B cell (primary cell): ENCODE measurements around the gene WNT9A. TPM values are rescaled to one million over a fixed set of nuclear protein-coding genes. Genes with fewer than 3 reads are reported as not detected.
"Not testable (repeated sequence)": the region's sequence is repeated elsewhere in the genome, so short reads cannot be mapped to it uniquely, and the experiment has no call there.

Source experiments
- ATAC-seq: fragments of 200-7000 bp; cut with Tn5 transposase; one replicate; pipeline ENCODE4 v1.10.0; 2021; ENCODE audit warnings: low read depth, mild to moderate bottlenecking, moderate number of reproducible peaks, moderate library complexity
- CTCF ChIA-PET: fragments of 350-600 bp; sonication (Branson Sonifier 250); formaldehyde crosslinking; loops from one replicate; lab custom pipeline; 2021; ENCODE audit warnings: antibody characterized with exemption, inconsistent platforms; lab: Charles Lee
- POLR2A ChIA-PET: fragments of 350-600 bp; sonication (Branson Sonifier 250); formaldehyde crosslinking; loops from one replicate; lab custom pipeline; 2021; ENCODE audit warnings: antibody characterized with exemption; lab: Charles Lee
- DNase-seq: peaks from one replicate; pipeline ENCODE4 v3.0.0; 2013
- H2AFZ ChIP-seq: 2 replicates; pipeline ENCODE4 v1.6.1; 2012; ENCODE audit warnings: mild to moderate bottlenecking, low read depth, low read length; ENCODE audit not compliant: insufficient read depth, poor library complexity, severe bottlenecking
- H3K27ac ChIP-seq, 2 donors: 1 replicate in 1 of 2; 2 replicates in 1 of 2; pipeline ENCODE4 v1.5.1; 2012 to 2013; ENCODE audit warnings: low read length in 2 of 2, mild to moderate bottlenecking in 2 of 2, moderate library complexity in 1 of 2
- H3K27me3 ChIP-seq, 4 experiments: fragments of 200-600 bp in 1 of 4; sonication (generic) in 1 of 4; replicated peaks in 1 of 4; 1 replicate in 2 of 4; 2 replicates in 2 of 4; pipeline versions ENCODE4 v1.6.1 to v1.7.0; 2013 to 2016; ENCODE audit warnings: low read length in 3 of 4, mild to moderate bottlenecking in 2 of 4, mixed read lengths in 1 of 4, moderate library complexity in 1 of 4; ENCODE audit not compliant: insufficient read depth in 4 of 4, control insufficient read depth in 3 of 4; ENCODE audit errors: control extremely low read depth in 1 of 4
- H3K36me3 ChIP-seq, 2 experiments: replicated peaks in 1 of 2; 1 replicate in 1 of 2; 2 replicates in 1 of 2; pipeline versions ENCODE4 v1.6.1 to v1.7.1; 2013; ENCODE audit warnings: low read length in 1 of 2; ENCODE audit not compliant: insufficient read depth in 2 of 2, control insufficient read depth in 1 of 2; ENCODE audit errors: control extremely low read depth in 1 of 2, extremely low read depth in 1 of 2
- H3K4me1 ChIP-seq, 2 donors: fragments of 200-600 bp in 1 of 2; sonication (generic) in 1 of 2; 1 replicate in 1 of 2; 2 replicates in 1 of 2; pipeline versions ENCODE4 v1.5.1 to v1.6.1; 2013 to 2017; ENCODE audit warnings: low read length in 2 of 2; ENCODE audit not compliant: control insufficient read depth in 2 of 2, insufficient read depth in 2 of 2
- H3K4me2 ChIP-seq: replicated peaks from 2 replicates; pipeline ENCODE3; 2012; ENCODE audit warnings: mild to moderate bottlenecking, low read depth, low read length; ENCODE audit not compliant: poor library complexity, severe bottlenecking
- H3K4me3 ChIP-seq, 5 experiments: fragments of 200-600 bp in 1 of 5; sonication (generic) in 1 of 5; 1 replicate in 3 of 5; 2 replicates in 2 of 5; pipeline versions ENCODE4 v1.5.1 to v1.7.0; 2011 to 2016; ENCODE audit warnings: low read length in 4 of 5, mild to moderate bottlenecking in 4 of 5, low read depth in 2 of 5, control low read depth in 1 of 5, moderate library complexity in 1 of 5; ENCODE audit not compliant: insufficient read depth in 1 of 5; ENCODE audit errors: control extremely low read depth in 1 of 5, extremely low read depth in 1 of 5
- H3K79me2 ChIP-seq: fragments of 200-600 bp; sonication (generic); one replicate; pipeline ENCODE4 v1.6.0; 2016; ENCODE audit warnings: low read length; ENCODE audit not compliant: control insufficient read depth, insufficient read depth
- H3K9ac ChIP-seq: fragments of 200-600 bp; sonication (generic); 2 replicates; pipeline ENCODE4 v1.6.1; 2017; ENCODE audit warnings: mild to moderate bottlenecking, low read length, moderate library complexity
- H3K9me3 ChIP-seq, 3 donors: one replicate each; pipeline versions ENCODE4 v1.6.1 to v1.7.1; 2013; ENCODE audit warnings: low read length in 2 of 3; ENCODE audit not compliant: control insufficient read depth in 2 of 3, insufficient read depth in 1 of 3; ENCODE audit errors: control extremely low read depth in 1 of 3
- H4K20me1 ChIP-seq: 2 replicates; pipeline ENCODE4 v1.6.0; 2012; ENCODE audit warnings: mild to moderate bottlenecking, low read length; ENCODE audit not compliant: insufficient read depth, control insufficient read depth, poor library complexity, severe bottlenecking
- H3K27ac Mint-ChIP-seq: one replicate; pipeline ENCODE4 v1.8.0; 2021; ENCODE audit warnings: mixed read lengths
- H3K27me3 Mint-ChIP-seq: one replicate; pipeline ENCODE4 v1.8.0; 2021; ENCODE audit warnings: mixed read lengths
- H3K4me1 Mint-ChIP-seq: one replicate; pipeline ENCODE4 v1.8.0; 2021; ENCODE audit warnings: mixed read lengths
- H3K4me3 Mint-ChIP-seq: one replicate; pipeline ENCODE4 v1.8.0; 2021; ENCODE audit warnings: mixed read lengths
- H3K9me3 Mint-ChIP-seq: one replicate; pipeline ENCODE4 v1.8.0; 2022; ENCODE audit warnings: mixed read lengths; ENCODE audit not compliant: insufficient read depth
- WGBS: methylation state at CpG from one replicate; pipeline ENCODE4 v1.1.5; 2013; ENCODE audit warnings: missing lambda C conversion rate; ENCODE audit not compliant: insufficient coverage; 5-methylcytosine and 5-hydroxymethylcytosine counted together
- intact Hi-C: fragments of 100-400 bp; cut with micrococcal nuclease; formaldehyde crosslinking; loops from one replicate; pipeline ENCODE4 v1.10.0; 2022
- polyA plus RNA-seq: library from polyadenylated mRNA; depleted of rRNA; stranded (reverse); fragments of >200 nt; gene quantifications from 2 replicates; pipeline ENCODE4 v1.2.3, GENCODE V29; 2012
- total RNA-seq, 2 donors: library from RNA; stranded (reverse); fragments of 120-200 nt in 1 of 2; gene quantifications; 1 replicate in 1 of 2; 2 replicates in 1 of 2; pipeline versions ENCODE4 v1.2.3 to v1.2.4, GENCODE V29; 2013 to 2022

WNT9A gene
- total and polyA plus RNA-seq, 2 donors (not counting 1 experiment from before 2014, with no cell fraction given) = 0.04 TPM; not detected in 1

GRCh38 chr1:227970076-227970995 lies 22.6 kb upstream of the WNT9A start:
- H3K36me3 ChIP-seq, H3K9me3 Mint-ChIP-seq, POLR2A ChIA-PET, H3K27me3 Mint-ChIP-seq, H3K4me3 ChIP-seq, H2AFZ ChIP-seq, H3K27me3 ChIP-seq, H3K27ac ChIP-seq, H3K4me2 ChIP-seq, H3K4me1 ChIP-seq, H3K4me3 Mint-ChIP-seq, intact Hi-C loops, H3K9me3 ChIP-seq, H4K20me1 ChIP-seq, H3K79me2 ChIP-seq, H3K27ac Mint-ChIP-seq, DNase-seq, CTCF ChIA-PET, H3K9ac ChIP-seq, H3K4me1 Mint-ChIP-seq, ATAC-seq: not testable (repeated sequence)
- WGBS = 93% methylated on average over 30 of the region's 36 CpGs

GRCh38 chr1:227967815-227968214 lies 20.1 kb upstream of the WNT9A start:
- H3K27me3 Mint-ChIP-seq, H3K4me2 ChIP-seq, H3K27me3 ChIP-seq, H3K27ac Mint-ChIP-seq, intact Hi-C loops, H3K9me3 Mint-ChIP-seq, H3K4me3 Mint-ChIP-seq, POLR2A ChIA-PET, H3K79me2 ChIP-seq, H4K20me1 ChIP-seq, ATAC-seq, H3K9me3 ChIP-seq, CTCF ChIA-PET, H3K27ac ChIP-seq, H3K4me1 Mint-ChIP-seq, H3K36me3 ChIP-seq, H3K9ac ChIP-seq, H3K4me3 ChIP-seq, H2AFZ ChIP-seq, DNase-seq, H3K4me1 ChIP-seq: not testable (repeated sequence)
- 84% methylated on average over 5 of the region's 5 CpGs for WGBS

GRCh38 chr1:227966733-227967132 lies 19.0 kb upstream of the WNT9A start:
- H3K9me3 ChIP-seq, H3K79me2 ChIP-seq, H3K27ac Mint-ChIP-seq, H3K4me3 ChIP-seq, intact Hi-C loops, H3K27ac ChIP-seq, H3K4me1 ChIP-seq, POLR2A ChIA-PET, H3K27me3 ChIP-seq, CTCF ChIA-PET, H3K9me3 Mint-ChIP-seq, ATAC-seq, H3K4me2 ChIP-seq, H3K27me3 Mint-ChIP-seq, H3K36me3 ChIP-seq, DNase-seq, H3K9ac ChIP-seq, H4K20me1 ChIP-seq, H3K4me1 Mint-ChIP-seq, H3K4me3 Mint-ChIP-seq, H2AFZ ChIP-seq: not testable (repeated sequence)
- WGBS = no CpG with 5 or more reads among the region's 2 CpGs
